ENCODE data around the gene TMEM244.

GRCh38 chr6:129787816-129788215 lies 73.3 kb downstream of the TMEM244 start:
- no peak for TF ChIP-seq CTCF (conservative IDR thresholded peaks at IDR 0.05; ENCODE audit: low read depth, low read length)
- TF ChIP-seq EZH2 (IDR thresholded peaks at IDR 0.05; ENCODE audit: low read length, unreplicated experiment), result no peak
- TF ChIP-seq EZH2phosphoT487 (IDR thresholded peaks at IDR 0.05; ENCODE audit: borderline replicate concordance, low read length), result no peak
